Erythroblast (primary cell): ENCODE data around the gene STARD10.

Source experiments
- GATA1 ChIP-seq: IDR thresholded peaks from 2 replicates; pipeline ENCODE4 v1.6.1; 2011; ENCODE audit warnings: low read depth, mild to moderate bottlenecking, control low read depth, low read length, moderate library complexity
- POLR2A ChIP-seq: IDR thresholded peaks from 2 replicates; pipeline ENCODE4 v1.6.1; 2011; ENCODE audit warnings: mild to moderate bottlenecking, low read length

- TF ChIP-seq POLR2A (no peak), GATA1 (no peak)
Measured at GRCh38 chr11:72719551-72719950, 74.3 kb downstream of the STARD10 start.
